ENCODE data around the gene TNFRSF14.

DNA sequence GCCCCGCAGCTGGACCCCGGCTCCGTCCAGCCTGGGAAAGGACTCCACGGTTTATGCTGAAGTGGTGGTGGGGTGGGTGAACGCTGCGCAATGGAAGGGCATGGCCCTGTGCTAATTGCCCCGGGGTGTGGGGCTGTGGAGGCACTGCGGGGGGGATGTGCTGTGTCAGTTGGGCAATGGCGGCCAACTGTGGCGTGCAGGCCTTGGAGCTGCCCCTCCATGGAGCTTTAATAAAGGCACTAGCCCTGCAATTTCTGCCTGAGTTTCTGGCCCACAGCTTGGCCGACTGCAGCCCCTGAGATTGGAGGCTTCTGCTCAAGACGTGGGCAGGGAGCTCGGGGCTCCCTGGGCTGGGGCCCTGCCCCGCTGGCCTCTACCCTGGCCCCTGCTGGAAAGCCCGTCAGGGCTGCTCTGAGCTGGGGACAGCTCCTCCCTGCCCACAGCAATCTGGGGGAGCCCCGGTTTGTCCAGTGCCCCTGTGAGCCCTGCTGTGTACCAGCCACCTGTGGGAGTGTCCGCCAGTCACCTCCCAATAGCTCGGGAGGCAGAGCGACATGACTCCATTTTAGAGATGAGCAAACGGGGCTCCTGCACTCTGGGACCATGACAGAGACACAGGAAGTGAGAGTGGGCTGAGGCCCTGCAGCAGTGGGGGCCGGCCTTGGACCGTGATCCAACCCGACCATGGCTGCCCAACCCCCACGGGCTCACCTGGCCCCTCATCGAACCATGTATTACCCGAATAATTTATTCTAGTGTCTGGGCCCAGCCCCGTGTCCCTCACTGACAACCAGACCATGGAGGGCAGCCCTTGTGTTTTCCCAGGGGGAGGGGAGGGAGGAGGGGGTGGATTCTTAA, 8.7 kb upstream of the TNFRSF14 start:
- TF ChIP-seq GATA3 (IDR thresholded peaks at IDR 0.05; ENCODE audit: low read depth, low read length) = no peak
- TF ChIP-seq GATA2 (IDR thresholded peaks at IDR 0.05; ENCODE audit: low read depth, low read length) = no peak
